Activated CD4-positive, alpha-beta memory T cell treated with anti-CD3 and anti-CD28 coated beads, Interleukin-2, amount 10 ng/mL, durations not matched to agents 7 days and 5 days (primary cell): Measurements from ENCODE around the gene CD52. TPM values are rescaled to one million over a fixed set of nuclear protein-coding genes. Genes with fewer than 3 reads are reported as not detected.

Source experiments
- CTCF ChIA-PET: fragments of 350-600 bp; sonication (Branson Sonifier 250); formaldehyde crosslinking; loops from one replicate; lab custom pipeline; 2021; ENCODE audit warnings: antibody characterized with exemption, inconsistent platforms; lab: Charles Lee
- POLR2A ChIA-PET: fragments of 350-600 bp; sonication (Branson Sonifier 250); formaldehyde crosslinking; loops from one replicate; lab custom pipeline; 2021; ENCODE audit warnings: antibody characterized with exemption; lab: Charles Lee
- DNase-seq: peaks from one replicate; pipeline ENCODE4 v3.0.0-alpha.2; 2020
- H3K27ac Mint-ChIP-seq: one replicate; pipeline ENCODE4 v1.8.0; 2021; ENCODE audit warnings: mild to moderate bottlenecking, mixed read lengths
- H3K27me3 Mint-ChIP-seq: one replicate; pipeline ENCODE4 v1.8.0; 2021; ENCODE audit warnings: mixed read lengths
- H3K36me3 Mint-ChIP-seq: one replicate; pipeline ENCODE4 v1.8.0; 2021; ENCODE audit warnings: low read depth, mixed read lengths
- H3K4me1 Mint-ChIP-seq: one replicate; pipeline ENCODE4 v1.8.0; 2021; ENCODE audit warnings: mixed read lengths
- H3K4me3 Mint-ChIP-seq: one replicate; pipeline ENCODE4 v1.8.0; 2021; ENCODE audit warnings: mild to moderate bottlenecking, mixed read lengths
- H3K9me3 Mint-ChIP-seq: one replicate; pipeline ENCODE4 v1.8.0; 2021; ENCODE audit warnings: mixed read lengths
- total RNA-seq, 2 experiments: library from RNA; stranded (reverse); gene quantifications; one replicate each; pipeline ENCODE4 v1.2.3, GENCODE V29; 2021

Gene CD52, protein sequence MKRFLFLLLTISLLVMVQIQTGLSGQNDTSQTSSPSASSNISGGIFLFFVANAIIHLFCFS
- total RNA-seq, result 1,000 to 10,000 TPM; 1,572 to 1,591 TPM

DNA sequence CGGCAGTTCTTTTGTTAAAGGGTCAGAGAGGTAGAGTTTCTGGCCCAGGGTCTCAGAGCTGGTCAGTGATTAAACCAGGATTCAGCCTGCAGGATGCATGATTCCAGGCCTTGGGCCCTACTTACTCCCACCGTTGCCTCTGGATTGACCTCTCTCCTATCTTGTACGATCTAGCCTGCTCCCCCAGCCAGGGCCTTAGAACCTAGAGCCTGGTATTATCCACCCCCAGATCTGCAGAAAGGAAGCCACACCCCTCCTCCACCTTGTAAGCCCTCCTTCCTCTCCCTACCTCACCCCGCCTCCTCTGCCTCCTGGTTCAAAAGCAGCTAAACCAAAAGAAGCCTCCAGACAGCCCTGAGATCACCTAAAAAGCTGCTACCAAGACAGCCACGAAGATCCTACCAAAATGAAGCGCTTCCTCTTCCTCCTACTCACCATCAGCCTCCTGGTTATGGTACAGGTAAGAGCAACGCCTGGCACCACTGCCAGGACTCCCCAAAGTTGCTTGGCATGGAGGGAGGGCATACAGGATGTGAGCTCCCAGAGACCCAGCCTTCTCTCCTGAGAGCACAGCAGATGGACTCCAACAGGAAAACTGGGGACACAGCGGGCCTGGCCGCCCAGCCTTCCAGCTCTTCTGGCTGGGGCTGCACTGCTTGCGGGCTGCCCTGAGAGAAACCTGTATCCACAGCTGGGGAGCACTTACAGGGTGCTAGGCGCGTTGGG, at the start of gene CD52:
TSS of gene CD52 (plus strand) at position 347 of the 726 bp plus-strand sequence. CDS start at position 407, 60 bp downstream.
- Mint-ChIP-seq H3K27me3 (no peaks in the 10 kb centered on the region), H3K36me3 (peaks cover 48% of the 10 kb centered on the region), H3K4me3 (peak within 1 kb of the TSS; percentile 84), H3K9me3 (no peaks in the 10 kb centered on the region), H3K27ac (peak within 1 kb of the TSS; percentile 76), H3K4me1 (peaks cover 75% of the 10 kb centered on the region)
- peak; percentile 81 for DNase-seq
- ChIA-PET POLR2A (interaction anchor here (0.7 to 28.5 kb wide), 15 partner anchors 11 to 183 kb away, joined by 3 to 1302 read pairs (median 4); partner anchors contain the start of genes DHDDS, SH3BGRL3 and UBXN11), CTCF (interaction anchor here (0.9 to 21.0 kb wide), 14 partner anchors 8 to 148 kb away, joined by 3 to 883 read pairs (median 6); partner anchors contain the start of genes CEP85, SH3BGRL3, UBXN11 and ZNF593)

DNA sequence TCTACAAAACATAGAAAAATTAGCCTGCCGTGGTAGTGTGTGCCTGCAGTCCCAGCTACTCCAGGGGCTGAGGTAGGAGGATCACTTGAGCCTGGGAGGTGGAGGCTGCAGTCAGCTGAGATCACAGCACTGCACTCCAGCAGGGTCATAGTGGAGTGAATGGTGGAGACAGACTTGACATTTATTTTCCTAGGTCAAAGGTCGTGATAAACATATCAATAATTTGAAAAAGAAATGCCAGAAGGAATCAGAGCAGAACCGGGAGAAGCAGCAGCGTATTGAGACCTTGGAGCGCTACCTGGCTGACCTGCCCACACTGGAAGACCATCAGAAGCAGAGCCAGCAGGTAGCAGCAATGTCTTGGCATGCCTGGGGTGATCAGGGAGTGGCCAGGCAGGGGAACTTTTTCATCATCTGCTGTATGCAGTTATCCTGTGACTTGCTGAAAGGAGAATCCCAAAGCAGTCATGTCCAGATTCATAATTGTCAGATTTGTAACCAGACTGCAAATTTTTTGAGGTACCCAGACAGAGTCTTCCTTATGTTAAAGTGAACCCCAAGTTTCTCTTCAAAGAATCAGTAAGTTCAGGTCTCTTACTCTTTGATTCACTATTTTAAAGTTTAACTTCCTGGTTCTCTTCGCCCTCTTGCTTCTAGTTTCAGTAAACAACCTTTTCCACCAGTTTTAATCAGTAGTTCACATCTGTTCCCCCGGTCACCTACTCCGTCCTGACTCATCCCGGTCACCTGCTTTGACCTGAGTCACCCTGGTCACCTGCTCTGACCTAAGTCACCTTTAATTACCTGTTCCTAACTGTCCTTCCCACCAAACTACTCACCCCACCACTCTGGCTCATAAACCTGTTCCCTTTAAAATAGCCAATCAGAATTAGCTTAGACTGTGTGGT, 49.2 kb upstream of the CD52 start:
- Mint-ChIP-seq H3K9me3 (peaks cover 10% of the 10 kb centered on the region), H3K4me1 (no peaks in the 10 kb centered on the region), H3K27ac (no peak overlapping the region), H3K36me3 (peaks cover 84% of the 10 kb centered on the region), H3K27me3 (no peaks in the 10 kb centered on the region), H3K4me3 (no peak overlapping the region)
- POLR2A ChIA-PET, result interaction anchor here (0.7 kb wide), 2 partner anchors 13 to 106 kb away, joined by 3 read pairs; no protein-coding TSS in a partner anchor
- CTCF ChIA-PET, result interaction anchor here (1.0 kb wide), 1 partner anchor 149 kb away, joined by 3 read pairs; no protein-coding TSS in a partner anchor
- DNase-seq, result no peak

DNA sequence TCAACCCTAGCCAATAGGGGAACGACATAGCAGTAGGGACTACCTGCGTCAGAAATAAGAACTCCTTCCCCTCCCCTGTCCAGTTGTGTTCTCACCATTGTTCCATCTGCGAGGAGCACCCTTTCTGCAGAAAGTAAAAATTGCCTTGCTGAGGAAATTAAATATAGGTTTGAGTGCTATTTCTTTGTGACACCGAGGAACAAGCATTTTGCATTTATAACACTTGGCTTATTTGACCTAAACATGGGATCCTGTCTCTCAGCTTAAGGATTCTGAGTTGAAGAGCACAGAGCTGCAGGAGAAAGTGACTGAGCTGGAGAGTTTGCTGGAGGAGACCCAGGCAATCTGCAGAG, 48.6 kb upstream of the CD52 start:
- CTCF ChIA-PET, result interaction anchor here (1.0 to 1.6 kb wide), 3 partner anchors 19 to 148 kb away, joined by 3 to 4 read pairs (median 4); partner anchors contain the start of gene CEP85
- POLR2A ChIA-PET, result no interaction called here
- H3K4me1 Mint-ChIP-seq, result peaks cover 2% of the 10 kb centered on the region
- DNase-seq, result no peak
- H3K9me3 Mint-ChIP-seq, result peaks cover 10% of the 10 kb centered on the region
- H3K36me3 Mint-ChIP-seq, result peaks cover 80% of the 10 kb centered on the region
- no peak overlapping the region for H3K27ac Mint-ChIP-seq
- H3K27me3 Mint-ChIP-seq, result no peaks in the 10 kb centered on the region
- H3K4me3 Mint-ChIP-seq, result no peak overlapping the region

DNA sequence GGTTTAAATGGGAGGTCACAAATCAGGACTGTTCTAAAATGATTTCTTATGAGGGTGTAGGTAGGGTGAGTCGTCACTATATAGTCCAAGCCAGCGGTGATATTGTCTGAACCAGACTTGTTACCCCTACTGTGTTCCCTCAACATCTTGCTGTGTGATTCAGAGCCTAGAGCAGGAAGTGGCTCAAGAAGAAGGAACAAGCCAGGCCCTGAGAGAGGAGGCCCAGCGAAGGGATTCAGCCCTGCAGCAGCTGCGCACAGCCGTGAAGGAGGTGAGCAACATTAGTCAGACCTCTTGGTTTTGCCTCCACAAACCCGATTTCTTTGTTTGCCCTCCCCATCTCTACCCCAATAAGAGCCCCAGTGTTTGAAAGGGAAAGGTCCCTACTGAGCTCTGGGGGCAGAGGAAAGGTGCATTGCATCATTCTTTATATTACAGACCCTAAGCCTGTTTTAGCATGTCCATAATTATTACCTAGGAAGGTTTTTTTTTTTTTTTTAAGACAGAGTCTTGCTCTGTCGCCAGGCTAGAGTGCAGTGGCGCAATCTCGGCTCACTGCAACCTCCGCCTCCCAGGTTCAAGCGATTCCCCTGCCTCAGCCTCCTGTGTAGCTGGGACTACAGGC, 42.8 kb upstream of the CD52 start:
- POLR2A ChIA-PET, result interaction anchor here (1.0 to 19.9 kb wide), 11 partner anchors 12 to 513 kb away, joined by 3 to 1302 read pairs (median 6); partner anchors contain the start of genes CD52, CEP85, HMGN2 and PIGV
- Mint-ChIP-seq H3K36me3 (peaks cover 77% of the 10 kb centered on the region), H3K4me3 (no peak overlapping the region), H3K27me3 (no peaks in the 10 kb centered on the region), H3K27ac (peak overlapping the region; percentile 96), H3K4me1 (peaks cover 54% of the 10 kb centered on the region), H3K9me3 (no peaks in the 10 kb centered on the region)
- DNase-seq, result no peak
- CTCF ChIA-PET, result interaction anchor here (0.6 to 17.9 kb wide), 20 partner anchors 8 to 1697 kb away, joined by 3 to 883 read pairs (median 8); partner anchors contain the start of genes CD52, CEP85, UBXN11 and ZNF593

DNA sequence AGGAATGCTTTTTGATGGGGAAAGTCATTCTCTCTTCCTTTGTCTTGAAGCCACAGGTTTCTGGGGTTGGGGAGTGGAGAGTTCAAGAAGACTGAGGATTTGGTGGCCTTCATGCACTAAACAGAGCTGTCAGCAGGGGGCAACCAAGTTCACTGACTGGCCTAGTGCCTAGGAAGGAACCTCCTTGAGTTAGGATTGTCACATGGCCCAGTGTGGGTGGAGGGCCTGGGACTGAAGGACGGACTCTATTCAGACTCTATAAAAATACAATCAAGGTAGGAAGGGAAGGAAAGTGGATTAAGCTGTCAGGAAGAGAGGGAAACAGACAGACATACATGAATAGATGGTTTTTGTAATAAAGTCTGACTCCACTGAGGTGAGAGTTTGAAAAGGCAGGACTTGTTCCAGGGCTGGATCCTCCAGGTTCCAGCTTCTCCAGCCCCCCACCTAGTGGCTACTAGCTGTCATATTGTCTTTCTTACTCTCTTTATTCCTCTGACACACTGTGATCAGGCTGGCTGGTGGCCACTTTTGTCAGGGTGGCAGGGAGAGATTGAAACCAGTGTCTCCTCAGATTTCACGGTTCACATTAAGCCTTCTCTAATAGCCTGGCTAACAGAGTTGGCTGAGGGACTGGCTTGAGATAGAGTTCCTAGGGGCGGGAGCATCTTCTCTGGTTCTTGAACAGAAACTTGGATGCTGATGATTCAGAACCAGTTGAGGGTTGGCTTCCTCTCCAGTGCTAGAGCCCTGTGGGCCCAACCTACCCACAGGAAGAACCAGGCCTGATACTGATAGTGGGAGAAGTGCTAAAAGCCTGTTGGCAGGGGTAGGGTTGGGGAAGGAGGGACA, 42.0 kb upstream of the CD52 start:
- DNase-seq, result peak; percentile 82
- Mint-ChIP-seq H3K27me3 (no peaks in the 10 kb centered on the region), H3K27ac (peak overlapping the region; percentile 96), H3K36me3 (peaks cover 75% of the 10 kb centered on the region), H3K9me3 (no peaks in the 10 kb centered on the region), H3K4me1 (peaks cover 57% of the 10 kb centered on the region), H3K4me3 (peak overlapping the region; percentile 52)
- POLR2A ChIA-PET, result interaction anchor here (1.0 to 19.9 kb wide), 10 partner anchors 11 to 512 kb away, joined by 3 to 1302 read pairs (median 8); partner anchors contain the start of genes CD52, CEP85, HMGN2 and PIGV
- CTCF ChIA-PET, result interaction anchor here (0.6 to 17.9 kb wide), 26 partner anchors 9 to 1698 kb away, joined by 3 to 883 read pairs (median 5); partner anchors contain the start of genes CD52, CEP85, UBXN11 and ZNF593

DNA sequence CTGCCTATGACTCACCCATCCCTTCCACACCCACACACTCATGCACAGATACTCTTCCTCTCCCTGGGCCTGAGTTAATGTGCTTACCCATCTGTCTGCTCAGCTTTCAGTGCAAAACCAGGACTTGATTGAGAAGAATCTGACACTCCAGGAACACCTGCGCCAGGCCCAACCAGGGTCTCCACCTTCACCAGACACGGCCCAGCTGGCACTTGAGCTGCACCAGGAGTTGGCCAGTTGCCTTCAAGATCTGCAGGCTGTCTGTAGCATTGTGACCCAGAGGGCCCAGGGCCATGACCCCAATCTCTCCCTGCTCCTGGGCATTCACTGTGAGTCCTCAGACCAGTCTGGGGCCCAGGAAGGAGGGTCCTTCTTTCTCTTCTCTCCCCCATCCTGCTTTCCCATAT, 41.3 kb upstream of the CD52 start:
- H3K9me3 Mint-ChIP-seq, result no peaks in the 10 kb centered on the region
- peaks cover 76% of the 10 kb centered on the region for H3K36me3 Mint-ChIP-seq
- H3K4me1 Mint-ChIP-seq, result peaks cover 63% of the 10 kb centered on the region

DNA sequence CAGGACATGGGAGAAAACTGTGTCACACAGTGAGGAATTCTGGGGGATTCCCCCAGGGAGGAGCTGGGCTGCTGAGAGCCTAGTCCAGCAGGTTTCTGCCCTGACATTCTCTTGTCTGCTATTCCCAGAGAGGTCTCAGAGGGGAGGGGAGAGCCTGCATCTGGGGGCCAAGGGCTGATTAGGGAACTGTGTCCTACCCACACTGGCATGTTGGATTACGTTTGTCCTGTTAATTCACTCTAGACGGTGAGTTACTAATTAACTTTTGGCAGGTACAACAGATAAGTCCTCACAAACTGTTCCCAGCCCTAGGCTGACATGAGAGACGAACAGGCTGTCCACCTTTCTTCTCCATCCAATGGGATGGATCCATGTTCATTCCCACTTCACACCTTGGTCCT, 40.5 kb upstream of the CD52 start:
- Mint-ChIP-seq H3K27ac (peak overlapping the region; percentile 96), H3K36me3 (peaks cover 78% of the 10 kb centered on the region), H3K9me3 (no peaks in the 10 kb centered on the region), H3K4me1 (peaks cover 70% of the 10 kb centered on the region), H3K4me3 (no peak overlapping the region), H3K27me3 (no peaks in the 10 kb centered on the region)
- POLR2A ChIA-PET, result interaction anchor here (0.7 to 19.9 kb wide), 9 partner anchors 10 to 194 kb away, joined by 3 to 1302 read pairs (median 10); partner anchors contain the start of genes CD52, DHDDS, UBXN11 and ZNF593
- no peak for DNase-seq
- CTCF ChIA-PET, result interaction anchor here (0.8 to 17.9 kb wide), 11 partner anchors 10 to 139 kb away, joined by 3 to 883 read pairs (median 13); partner anchors contain the start of genes CD52, CEP85, UBXN11 and ZNF593

More for the DNA sequence above, 41.3 kb upstream of the CD52 start:
- DNase-seq, result no peak
- POLR2A ChIA-PET, result interaction anchor here (0.7 to 19.9 kb wide), 10 partner anchors 11 to 196 kb away, joined by 3 to 1302 read pairs (median 9); partner anchors contain the start of genes CD52, DHDDS, HMGN2 and UBXN11
- peak overlapping the region; percentile 96 for H3K27ac Mint-ChIP-seq
- no peaks in the 10 kb centered on the region for H3K27me3 Mint-ChIP-seq
- H3K4me3 Mint-ChIP-seq, result peak overlapping the region; percentile 34
- CTCF ChIA-PET, result interaction anchor here (0.6 to 17.9 kb wide), 22 partner anchors 10 to 443 kb away, joined by 3 to 883 read pairs (median 7); partner anchors contain the start of genes CD52, CEP85, UBXN11 and ZNF593

DNA sequence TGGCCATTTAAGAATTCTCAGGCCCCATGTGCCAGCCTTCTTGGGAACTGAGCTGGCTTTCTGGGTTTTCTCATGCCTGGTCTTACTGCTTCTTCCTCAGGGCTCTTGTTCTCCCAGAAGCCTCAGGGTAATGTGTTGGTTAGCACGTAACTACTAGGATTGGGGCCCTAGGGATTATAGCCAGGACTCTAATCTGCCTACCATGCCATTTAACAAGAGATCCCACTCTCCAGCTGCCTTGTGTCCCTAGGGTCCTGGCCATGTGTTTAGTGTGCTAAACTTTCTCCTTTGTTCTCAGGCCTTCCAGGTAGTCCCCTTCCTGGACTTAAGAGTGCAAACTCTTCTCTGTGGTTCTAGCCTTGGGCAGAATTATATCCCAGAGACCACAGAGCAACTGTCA, 40.0 kb upstream of the CD52 start:
- no peaks in the 10 kb centered on the region for H3K9me3 Mint-ChIP-seq
- ChIA-PET POLR2A (interaction anchor here (1.0 to 19.9 kb wide), 8 partner anchors 10 to 194 kb away, joined by 3 to 1302 read pairs (median 19); partner anchors contain the start of genes CD52, CEP85, DHDDS and UBXN11), CTCF (interaction anchor here (1.1 to 17.9 kb wide), 9 partner anchors 10 to 139 kb away, joined by 3 to 883 read pairs (median 13); partner anchors contain the start of genes CD52, CEP85, UBXN11 and ZNF593)
- H3K27me3 Mint-ChIP-seq, result no peaks in the 10 kb centered on the region
- peaks cover 80% of the 10 kb centered on the region for H3K36me3 Mint-ChIP-seq
- H3K27ac Mint-ChIP-seq, result peak overlapping the region; percentile 84
- peaks cover 74% of the 10 kb centered on the region for H3K4me1 Mint-ChIP-seq
- no peak overlapping the region for H3K4me3 Mint-ChIP-seq
- no peak for DNase-seq

DNA sequence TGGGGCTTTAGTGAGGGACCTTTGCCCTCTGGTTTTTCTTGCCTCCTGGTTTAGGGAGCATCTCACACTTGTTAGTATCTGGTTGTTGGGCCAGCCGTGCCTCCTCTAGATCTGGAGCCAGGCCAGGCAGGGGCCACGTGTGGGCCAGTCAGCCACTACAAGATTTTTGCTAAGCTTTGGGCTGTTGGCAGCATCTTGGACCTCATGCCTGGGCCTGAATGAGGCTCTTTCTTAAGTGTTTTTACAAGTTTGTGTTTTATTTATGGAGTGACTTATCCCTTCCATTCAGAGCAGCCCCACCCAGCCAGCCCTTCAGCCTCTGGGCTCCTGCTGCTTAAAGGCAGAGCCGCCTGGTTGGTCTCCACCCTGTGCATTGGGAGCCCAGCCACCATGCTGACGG, 39.5 kb upstream of the CD52 start:
- ChIA-PET CTCF (interaction anchor here (1.1 to 17.9 kb wide), 7 partner anchors 9 to 139 kb away, joined by 3 to 883 read pairs (median 19); partner anchors contain the start of genes CD52, CEP85 and UBXN11), POLR2A (interaction anchor here (1.2 to 19.9 kb wide), 7 partner anchors 9 to 193 kb away, joined by 3 to 1302 read pairs (median 26); partner anchors contain the start of genes CD52, CEP85, DHDDS and UBXN11)
- peak overlapping the region; percentile 84 for H3K27ac Mint-ChIP-seq
- DNase-seq, result no peak
- H3K4me1 Mint-ChIP-seq, result peaks cover 80% of the 10 kb centered on the region
- H3K36me3 Mint-ChIP-seq, result peaks cover 80% of the 10 kb centered on the region
- H3K27me3 Mint-ChIP-seq, result no peaks in the 10 kb centered on the region
- no peaks in the 10 kb centered on the region for H3K9me3 Mint-ChIP-seq
- H3K4me3 Mint-ChIP-seq, result peak overlapping the region; percentile 28

DNA sequence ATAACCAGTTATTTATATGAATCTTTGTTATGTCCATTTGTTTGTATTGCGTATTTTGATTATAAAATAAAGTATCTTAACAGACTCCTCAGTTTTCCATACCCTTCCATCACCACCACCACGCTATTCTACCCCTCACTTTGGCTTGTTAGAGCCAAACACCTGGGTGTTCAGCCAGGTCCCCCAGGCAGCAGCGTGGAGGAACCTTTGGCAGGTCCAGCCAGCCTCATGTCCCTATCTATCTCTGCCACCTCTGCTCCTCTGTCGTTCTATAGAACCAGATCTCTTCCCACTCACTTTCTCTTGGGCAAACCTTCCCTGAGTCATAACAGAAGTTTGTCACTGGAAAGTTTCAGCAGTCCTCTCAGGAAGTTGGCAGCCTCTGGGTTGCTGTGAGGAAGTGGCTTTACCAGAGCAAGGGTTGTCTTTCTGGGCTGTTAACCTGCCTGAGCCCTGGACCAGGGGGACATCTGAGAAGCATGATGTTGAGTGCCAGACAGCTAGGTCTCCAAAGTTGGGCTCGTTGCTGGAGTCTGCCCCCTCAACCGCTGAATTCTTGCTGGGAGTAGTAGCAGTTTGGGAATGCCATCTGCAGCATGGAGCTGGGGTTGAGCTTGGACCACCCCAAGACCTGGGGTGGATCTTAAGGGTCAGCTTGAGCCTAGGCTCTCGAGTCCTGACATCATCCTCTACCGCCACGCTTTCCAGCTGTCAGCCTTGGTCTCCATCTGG, 38.9 kb upstream of the CD52 start:
- POLR2A ChIA-PET, result interaction anchor here (0.8 to 19.9 kb wide), 15 partner anchors 8 to 374 kb away, joined by 3 to 1302 read pairs (median 5); partner anchors contain the start of genes CD52, CEP85, DHDDS and HMGN2
- CTCF ChIA-PET, result interaction anchor here (1.1 to 17.9 kb wide), 11 partner anchors 7 to 138 kb away, joined by 3 to 883 read pairs (median 7); partner anchors contain the start of genes CD52, CEP85, UBXN11 and ZNF593
- peak overlapping the region; percentile 84 for H3K27ac Mint-ChIP-seq
- H3K4me3 Mint-ChIP-seq, result peak overlapping the region; percentile 81
- H3K9me3 Mint-ChIP-seq, result no peaks in the 10 kb centered on the region
- H3K36me3 Mint-ChIP-seq, result peaks cover 84% of the 10 kb centered on the region
- peaks cover 86% of the 10 kb centered on the region for H3K4me1 Mint-ChIP-seq
- DNase-seq, result peak; percentile 49
- H3K27me3 Mint-ChIP-seq, result no peaks in the 10 kb centered on the region
